Esophagus muscularis mucosa (tissue), 4 donors: ENCODE measurements around the gene SIGLEC5. TPM values are rescaled to one million over a fixed set of nuclear protein-coding genes. Genes with fewer than 3 reads are reported as not detected.

ENCODE experiments used
- DNase-seq: peaks from one replicate; pipeline ENCODE4 v3.0.0-alpha.2; 2017; ENCODE audit errors: extremely low spot score
- H3K27ac ChIP-seq, 4 donors: fragments of 200-600 bp; sonication (generic); replicated peaks in 1 of 4; 1 replicate in 3 of 4; 2 replicates in 1 of 4; pipeline ENCODE4 v1.5.1; 2016 to 2019; ENCODE audit warnings: mild to moderate bottlenecking in 1 of 4
- H3K27me3 ChIP-seq, 4 donors: fragments of 200-600 bp; sonication (generic); one replicate each; pipeline versions ENCODE4 v1.5.1 to v1.6.0; 2016 to 2019
- H3K36me3 ChIP-seq, 4 donors: fragments of 200-600 bp; sonication (generic); one replicate each; pipeline ENCODE4 v1.5.1; 2016 to 2019
- H3K4me1 ChIP-seq, 4 donors: fragments of 200-600 bp; sonication (generic); one replicate each; pipeline ENCODE4 v1.5.1; 2016 to 2019
- H3K4me3 ChIP-seq, 4 donors: fragments of 200-600 bp; sonication (generic); 1 replicate in 2 of 4; 2 replicates in 2 of 4; pipeline ENCODE4 v1.5.1; 2016 to 2019; ENCODE audit warnings: mild to moderate bottlenecking in 4 of 4, moderate library complexity in 1 of 4
- H3K9me3 ChIP-seq, 4 donors: fragments of 200-600 bp; sonication (generic); 1 replicate in 3 of 4; 2 replicates in 1 of 4; pipeline ENCODE4 v1.5.1; 2016 to 2019
- CTCF ChIP-seq, 3 experiments: fragments of 200-600 bp in 2 of 3; fragments of 450-650 bp in 1 of 3; sonication (generic) in 2 of 3; IDR thresholded peaks; one replicate each; pipeline ENCODE4 v1.5.1; 2017 to 2019; ENCODE audit warnings: antibody characterized with exemption in 3 of 3, mild to moderate bottlenecking in 2 of 3, moderate library complexity in 1 of 3
- EP300 ChIP-seq: sonication (generic); formaldehyde crosslinking; IDR thresholded peaks from one replicate; pipeline ENCODE4 v1.6.1; 2017; ENCODE audit warnings: antibody characterized with exemption
- POLR2A ChIP-seq: fragments of 450-650 bp; IDR thresholded peaks from one replicate; pipeline ENCODE4 v1.6.1; 2017; ENCODE audit warnings: antibody characterized with exemption, moderate library complexity, mild to moderate bottlenecking, low read depth
- POLR2AphosphoS5 ChIP-seq, 2 donors: sonication (generic); formaldehyde crosslinking; IDR thresholded peaks; one replicate each; pipeline ENCODE4 v1.6.1; 2017; ENCODE audit warnings: antibody characterized with exemption in 2 of 2
- WGBS: methylation state at CpG from one replicate; pipeline ENCODE4 v1.1.5; 2018; 5-methylcytosine and 5-hydroxymethylcytosine counted together
- intact Hi-C: fragments of 100-400 bp; cut with DNase I; formaldehyde crosslinking; loops from one replicate; pipeline ENCODE4 v1.15.1; 2023
- total RNA-seq, 4 donors: library from RNA; depleted of rRNA; stranded (reverse); fragments of >200 nt; gene quantifications; one replicate each; pipeline versions ENCODE4 v1.1.0 to v1.2.1, GENCODE V29; 2016

Gene SIGLEC5
- total RNA-seq, 4 donors from 2014 or later = 0.52 to 2.0 (median 1.00) TPM

- intact Hi-C loops = no loop called here
- no peak for TF ChIP-seq POLR2A
- no peak for TF ChIP-seq EP300
- no peak for TF ChIP-seq CTCF (IDR thresholded peaks at IDR 0.05)
- TF ChIP-seq POLR2AphosphoS5 (IDR thresholded peaks at IDR 0.05) = no peak
- H3K27me3 ChIP-seq = no peaks in the 10 kb centered on the region
- H3K4me1 ChIP-seq = no peaks in the 10 kb centered on the region
- H3K9me3 ChIP-seq = peaks cover 0 to 17% (median 5%) of the 10 kb centered on the region in 4 donors
- WGBS = 97% methylated on average over 4 of the region's 4 CpGs
- H3K4me3 ChIP-seq = no peak overlapping the region
- peaks cover 23 to 59% (median 53%) of the 10 kb centered on the region in 4 donors for H3K36me3 ChIP-seq
- DNase-seq = no peak
- H3K27ac ChIP-seq = no peak overlapping the region
Measured at GRCh38 chr19:51586799-51587198, 43.4 kb downstream of the SIGLEC5 start.

- H3K36me3 ChIP-seq = peaks cover 28 to 65% (median 59%) of the 10 kb centered on the region in 4 donors
- H3K27me3 ChIP-seq = no peaks in the 10 kb centered on the region
- TF ChIP-seq EP300 = no peak
- TF ChIP-seq POLR2AphosphoS5 (IDR thresholded peaks at IDR 0.05) = no peak
- TF ChIP-seq CTCF (IDR thresholded peaks at IDR 0.05) = no peak
- TF ChIP-seq POLR2A = no peak
- no peak overlapping the region for H3K4me3 ChIP-seq
- H3K9me3 ChIP-seq = peaks cover 0 to 17% (median 5%) of the 10 kb centered on the region in 4 donors
- intact Hi-C loops = no loop called here
- H3K4me1 ChIP-seq = no peaks in the 10 kb centered on the region
- no peak for DNase-seq
- WGBS = 89% methylated on average over 1 of the region's 1 CpG
- H3K27ac ChIP-seq = no peak overlapping the region
Measured at GRCh38 chr19:51586103-51586728, 44.0 kb downstream of the SIGLEC5 start.

GRCh38 chr19:51576850-51577249 lies 53.4 kb downstream of the SIGLEC5 start:
- intact Hi-C loops = no loop called here

GRCh38 chr19:51573331-51573730 lies 56.9 kb downstream of the SIGLEC5 start:
- H3K27me3 ChIP-seq = no peaks in the 10 kb centered on the region
- peaks cover 8 to 39% (median 26%) of the 10 kb centered on the region in 4 donors for H3K36me3 ChIP-seq
- TF ChIP-seq POLR2A (no peak), CTCF (IDR thresholded peaks at IDR 0.05) (no peak), POLR2AphosphoS5 (IDR thresholded peaks at IDR 0.05) (no peak), EP300 (no peak)
- DNase-seq = no peak
- no peak overlapping the region for H3K4me3 ChIP-seq
- H3K9me3 ChIP-seq = no peaks in the 10 kb centered on the region
- WGBS = 95% methylated on average over 3 of the region's 3 CpGs
- intact Hi-C loops = loop anchor here (2.0 kb wide), 1 partner anchor 21 kb away; no protein-coding TSS in a partner anchor
- H3K4me1 ChIP-seq = peaks cover 15 to 18% (median 17%) of the 10 kb centered on the region in 4 donors
- no peak overlapping the region for H3K27ac ChIP-seq

More at GRCh38 chr19:51576850-51577249, 53.4 kb downstream of the SIGLEC5 start:
- TF ChIP-seq POLR2AphosphoS5 (IDR thresholded peaks at IDR 0.05) = no peak
- no peak for DNase-seq
- no peaks in the 10 kb centered on the region for H3K9me3 ChIP-seq
- peaks cover 13 to 61% (median 42%) of the 10 kb centered on the region in 4 donors for H3K36me3 ChIP-seq
- H3K27ac ChIP-seq = no peak overlapping the region
- 95% methylated on average over 6 of the region's 6 CpGs for WGBS
- no peaks in the 10 kb centered on the region for H3K27me3 ChIP-seq
- H3K4me3 ChIP-seq = no peak overlapping the region
- H3K4me1 ChIP-seq = peaks cover 12 to 14% (median 13%) of the 10 kb centered on the region in 4 donors

- DNase-seq = no peak
- Histone ChIP-seq H3K27me3 (no peaks in the 10 kb centered on the region), H3K36me3 (peaks cover 8 to 36% (median 24%) of the 10 kb centered on the region in 4 donors), H3K27ac (no peak overlapping the region), H3K9me3 (no peaks in the 10 kb centered on the region), H3K4me3 (no peak overlapping the region), H3K4me1 (peaks cover 15 to 18% (median 17%) of the 10 kb centered on the region in 4 donors)
- TF ChIP-seq POLR2A = no peak
- no peak for TF ChIP-seq POLR2AphosphoS5 (IDR thresholded peaks at IDR 0.05)
- TF ChIP-seq CTCF (IDR thresholded peaks at IDR 0.05) = no peak
- TF ChIP-seq EP300 = no peak
- 89% methylated on average over 4 of the region's 4 CpGs for WGBS
- intact Hi-C loops = loop anchor here (2.0 kb wide), 1 partner anchor 22 kb away; no protein-coding TSS in a partner anchor
Measured at GRCh38 chr19:51572908-51573307, 57.3 kb downstream of the SIGLEC5 start.
